NB4 (cell line): ENCODE measurements around the gene C1orf52.

ENCODE experiments used
- CTCF ChIP-seq: IDR thresholded peaks from one replicate; pipeline ENCODE4 v1.5.1; 2012; ENCODE audit warnings: low read depth, low read length
- MYC ChIP-seq: IDR thresholded peaks from 2 replicates; pipeline ENCODE4 v1.6.1; 2011; ENCODE audit warnings: low read depth, low read length

- TF ChIP-seq CTCF, result no peak
- TF ChIP-seq MYC, result no peak
Measured at GRCh38 chr1:85244271-85245061, 15.0 kb downstream of the C1orf52 start.
